HG02571 (cell line): ENCODE results near the gene SNX33.
"Not testable (repeated sequence)": the region's sequence is repeated elsewhere in the genome, so short reads cannot be mapped to it uniquely, and the experiment has no call there.

Experiments
- ATAC-seq: cut with Tn5 transposase; IDR thresholded peaks from one replicate; pipeline ENCODE4 v1.9.1; 2021; ENCODE audit warnings: mild to moderate bottlenecking, moderate library complexity; ENCODE audit not compliant: unreplicated experiment

The SNX33 gene

GRCh38 chr15:75647370-75648155, at the start of gene SNX33:
SNX33 (plus strand) TSS chr15:75647912; CDS start chr15:75649103, 1,191 bp downstream.
- ATAC-seq: no peak

DNA sequence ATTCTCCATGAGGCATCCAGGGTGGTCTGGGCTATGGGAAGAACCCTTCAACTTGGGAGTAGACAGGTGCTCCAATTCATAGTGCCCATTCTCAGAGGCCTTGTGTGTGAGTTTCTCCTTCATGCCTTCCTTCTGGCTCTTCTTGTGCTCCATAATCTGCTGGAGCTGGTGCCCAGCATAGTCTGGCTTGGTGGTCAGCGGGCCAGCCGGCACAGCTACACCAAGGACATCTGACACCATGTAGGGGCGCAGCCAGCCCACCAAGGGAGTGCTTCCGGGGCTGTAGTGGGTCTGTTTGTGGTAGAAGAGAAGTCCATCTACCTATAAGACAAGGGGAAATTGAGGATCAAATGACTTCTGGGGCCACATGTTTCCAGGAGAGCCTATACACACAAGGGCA, 49.4 kb upstream of the SNX33 start:
- ATAC-seq: no peak

DNA sequence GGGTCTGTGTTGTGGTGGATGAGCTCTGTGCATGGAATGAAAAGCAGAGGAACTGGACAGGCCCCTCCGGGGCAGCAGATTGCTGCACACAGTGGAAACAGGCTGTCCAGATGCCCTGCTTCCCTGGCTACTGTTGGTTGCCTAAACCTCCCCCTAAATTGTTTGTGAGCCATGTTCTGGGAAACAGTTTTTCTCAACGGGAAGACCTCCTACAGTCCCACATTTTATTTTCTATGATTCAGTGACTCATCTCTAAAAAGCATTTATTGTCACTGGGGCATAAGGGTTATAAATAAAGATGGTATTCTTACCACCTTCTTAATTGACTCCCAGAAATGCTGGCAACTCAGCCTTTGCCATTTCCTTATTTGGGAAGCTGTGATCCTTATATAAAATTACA, 48.3 kb upstream of the SNX33 start:
- ATAC-seq: no peak

DNA sequence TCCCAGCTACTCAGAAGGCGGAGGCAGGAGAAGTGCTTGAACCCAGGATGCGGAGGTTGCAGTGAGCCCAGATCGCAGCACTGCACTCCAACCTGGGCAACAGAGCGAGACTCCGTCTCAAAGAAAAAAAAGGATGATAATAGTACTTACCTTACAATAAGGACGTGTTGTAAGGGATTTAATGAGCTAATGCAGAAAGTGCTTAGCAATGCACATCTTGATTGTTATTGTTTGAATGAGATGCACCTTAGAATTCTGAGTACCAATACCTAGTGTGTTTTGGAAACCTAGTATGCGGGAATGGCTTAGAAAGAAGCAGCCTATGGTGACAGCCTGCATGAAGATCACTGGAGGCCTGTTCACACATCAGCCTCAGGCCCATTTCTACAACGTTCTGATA, 41.7 kb upstream of the SNX33 start:
- ATAC-seq: no peak

DNA sequence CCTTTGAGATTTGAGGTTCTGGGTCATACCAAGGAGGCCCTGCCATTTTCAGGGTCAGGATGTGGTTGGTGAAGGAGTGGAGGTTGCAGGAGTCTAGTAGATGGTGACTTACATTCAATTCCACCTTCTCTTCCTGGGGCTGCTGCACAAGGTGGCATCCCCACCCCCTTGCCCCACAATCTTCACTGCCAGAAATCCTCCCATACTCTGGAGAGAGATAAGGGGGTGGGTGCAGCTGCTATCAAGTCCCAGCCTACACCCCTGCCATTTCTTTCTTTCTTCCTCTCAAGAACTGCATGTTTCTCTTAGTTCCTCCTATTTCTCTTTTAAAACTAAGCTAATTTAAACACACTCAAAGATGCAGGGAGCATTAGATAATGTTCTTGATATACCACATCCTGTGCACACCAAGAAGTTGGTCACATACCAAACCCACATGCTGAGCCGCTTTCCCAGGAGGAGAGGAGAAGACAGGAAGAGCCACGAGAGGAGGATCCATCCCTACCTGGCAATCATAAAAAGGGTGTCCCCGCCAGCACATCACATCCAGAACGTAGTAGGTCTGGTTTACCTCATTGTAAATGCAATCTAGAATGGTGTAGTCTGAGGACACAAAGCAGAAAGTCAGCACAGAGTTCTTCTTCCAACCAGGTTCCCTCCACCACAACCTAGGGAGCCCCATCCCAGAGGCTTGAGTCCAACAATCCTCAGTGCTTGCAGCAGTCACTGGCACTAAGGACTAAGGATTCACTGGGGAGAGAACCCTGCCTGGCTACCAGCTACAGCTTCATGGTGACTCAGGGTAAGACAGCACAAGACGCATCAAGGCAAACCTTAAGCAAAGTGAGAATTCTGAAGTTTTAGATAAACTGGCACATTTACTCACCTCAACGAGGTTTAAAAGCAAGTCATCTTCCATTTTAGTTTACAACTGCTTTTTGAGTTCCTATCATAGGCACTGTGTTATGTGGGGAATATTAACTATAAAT, 40.7 kb upstream of the SNX33 start:
- no peak for ATAC-seq

DNA sequence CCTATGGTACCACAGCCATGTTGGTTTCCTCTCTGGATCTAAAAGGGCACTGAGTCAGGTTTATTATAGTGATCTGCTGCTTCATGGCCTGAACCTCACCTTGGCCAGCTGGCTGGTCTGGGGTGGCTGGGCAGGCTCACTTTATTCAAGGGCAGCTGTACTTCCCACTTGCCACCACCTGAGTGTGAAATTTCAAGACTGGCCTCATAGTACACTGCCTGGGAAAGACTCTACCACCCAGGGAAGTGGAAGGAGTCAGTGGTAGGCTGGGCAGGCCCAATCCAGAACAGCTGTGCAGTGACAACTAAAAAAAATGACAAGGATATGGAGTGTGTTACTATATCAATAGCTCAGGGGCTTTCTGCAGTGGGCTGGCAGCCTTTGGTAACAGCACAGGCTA, 30.9 kb upstream of the SNX33 start:
- ATAC-seq: no peak

DNA sequence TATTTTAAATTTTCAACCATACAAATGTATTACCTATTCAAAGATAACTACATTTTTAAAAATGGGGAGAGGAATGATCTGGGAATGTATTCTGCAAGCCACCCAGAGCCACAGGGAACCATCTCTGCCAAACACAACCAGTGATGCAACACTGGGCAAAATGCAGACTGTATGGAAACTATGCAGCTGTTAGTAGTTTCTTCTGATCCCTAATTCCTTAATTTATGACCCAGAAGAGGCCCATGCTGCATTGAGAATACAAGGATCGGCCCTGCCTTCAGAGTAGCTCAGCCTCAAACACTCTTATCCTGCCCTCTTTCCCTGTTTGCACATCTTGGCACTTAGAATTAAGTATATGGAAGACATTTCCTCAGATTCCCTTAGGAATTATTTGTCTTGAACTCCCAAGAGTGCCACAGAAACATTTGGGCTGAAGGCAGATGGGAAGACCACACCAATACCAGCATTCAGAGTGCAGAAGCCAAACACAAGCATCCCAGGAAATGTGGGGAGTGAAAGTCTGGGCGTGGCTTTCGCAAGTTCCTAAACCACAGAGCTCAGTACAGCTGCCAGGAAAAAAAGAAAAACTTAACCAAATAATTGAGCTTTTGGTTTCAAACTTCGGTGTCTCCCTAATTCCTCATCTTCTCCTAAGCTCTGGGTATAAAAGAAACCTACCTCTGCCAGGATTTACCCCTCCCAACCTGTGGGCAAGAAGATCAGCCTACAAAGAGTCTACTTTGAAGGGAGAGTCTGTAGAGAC, 27.5 kb upstream of the SNX33 start:
- ATAC-seq: no peak

GRCh38 chr15:75620841-75621391, 26.8 kb upstream of the SNX33 start:
- no peak for ATAC-seq

DNA sequence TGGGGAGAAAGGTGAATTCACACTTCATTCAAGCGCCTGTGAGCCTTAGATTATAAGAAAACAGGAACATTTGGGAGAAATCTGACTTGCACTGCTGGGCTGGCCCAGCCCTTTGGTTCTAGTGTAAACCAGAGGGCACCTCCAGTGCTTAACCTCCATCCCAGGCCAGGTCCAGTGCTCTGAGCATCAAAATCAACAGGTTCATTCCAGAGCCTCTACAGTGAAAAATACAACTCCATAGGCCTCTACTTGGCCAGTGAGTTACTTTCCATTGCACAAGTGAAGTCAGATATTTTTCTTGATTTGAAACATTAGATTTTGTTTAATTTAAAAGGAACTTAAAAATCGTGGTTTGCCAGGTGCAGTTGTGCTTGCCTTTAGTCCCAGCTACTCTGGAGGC, 25.2 kb upstream of the SNX33 start:
- no peak for ATAC-seq

DNA sequence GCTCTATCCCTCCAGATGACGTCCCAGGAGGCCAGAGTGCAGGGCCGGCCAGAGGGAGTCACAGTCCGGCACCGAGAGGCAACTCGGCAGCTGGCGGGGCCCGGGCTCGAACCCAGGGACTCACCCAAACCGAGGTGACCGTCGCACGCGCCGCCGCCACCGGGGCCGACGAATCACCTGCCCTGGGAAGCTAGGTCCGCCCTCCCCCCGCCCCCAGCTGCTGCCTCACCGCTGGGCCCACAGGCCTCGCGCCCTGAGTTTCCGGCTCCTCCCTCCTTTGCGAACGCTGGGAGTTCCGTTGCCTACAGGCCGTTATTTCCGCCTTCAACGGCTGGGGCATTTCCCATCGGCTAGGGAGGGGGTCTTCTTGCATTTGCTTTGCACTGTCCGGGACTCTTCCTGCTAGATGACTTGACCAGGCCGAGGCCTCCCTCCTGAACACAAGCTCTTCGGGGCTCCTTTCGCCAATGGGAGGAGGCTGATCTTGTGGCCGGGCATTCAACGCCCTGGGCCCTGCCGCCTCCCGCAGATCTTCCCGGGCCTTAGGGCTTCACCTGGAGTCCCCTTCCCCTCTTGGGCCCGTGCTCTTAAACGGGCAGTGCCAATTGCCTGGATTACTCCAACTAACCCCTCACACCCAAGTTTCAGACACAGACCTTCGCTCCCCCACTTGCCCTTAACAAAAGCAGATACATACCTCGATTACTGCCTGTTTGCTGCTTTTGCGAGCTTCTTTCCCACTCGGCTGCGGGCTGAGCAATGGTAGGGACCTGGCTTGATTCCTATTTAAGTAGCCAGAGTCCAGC, 22.0 kb upstream of the SNX33 start, which contains the start of gene SNUPN:
TSS of gene SNUPN (minus strand) at position 184 of the 806 bp plus-strand sequence. CDS start 4,674 bp downstream, outside the sequence.
- peak; percentile 73 for ATAC-seq

DNA sequence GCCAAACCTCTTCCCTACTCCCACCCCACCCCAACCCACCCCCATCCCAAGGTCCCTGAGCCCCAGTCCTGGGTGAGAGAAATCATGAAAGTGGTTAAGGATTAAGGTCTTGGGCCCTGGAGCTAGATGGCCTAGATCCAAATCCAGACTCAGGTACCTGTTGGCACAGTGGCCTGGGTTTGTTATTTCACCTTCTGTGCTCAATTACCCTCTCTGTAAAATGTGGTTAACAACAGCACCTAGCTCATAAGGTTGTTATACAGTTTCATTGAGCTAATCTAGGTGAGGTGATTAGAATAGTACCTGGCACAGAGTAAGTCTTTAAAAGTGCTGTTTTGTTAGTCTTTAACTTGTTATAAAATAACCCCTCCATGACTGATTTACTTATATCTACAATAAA, 15.8 kb upstream of the SNX33 start:
- no peak for ATAC-seq

- ATAC-seq: not testable (repeated sequence)
These were observed 13.8 kb upstream of the SNX33 start for GRCh38 chr15:75633922-75634321.

GRCh38 chr15:75636026-75636425, 11.7 kb upstream of the SNX33 start:
- ATAC-seq: no peak

DNA sequence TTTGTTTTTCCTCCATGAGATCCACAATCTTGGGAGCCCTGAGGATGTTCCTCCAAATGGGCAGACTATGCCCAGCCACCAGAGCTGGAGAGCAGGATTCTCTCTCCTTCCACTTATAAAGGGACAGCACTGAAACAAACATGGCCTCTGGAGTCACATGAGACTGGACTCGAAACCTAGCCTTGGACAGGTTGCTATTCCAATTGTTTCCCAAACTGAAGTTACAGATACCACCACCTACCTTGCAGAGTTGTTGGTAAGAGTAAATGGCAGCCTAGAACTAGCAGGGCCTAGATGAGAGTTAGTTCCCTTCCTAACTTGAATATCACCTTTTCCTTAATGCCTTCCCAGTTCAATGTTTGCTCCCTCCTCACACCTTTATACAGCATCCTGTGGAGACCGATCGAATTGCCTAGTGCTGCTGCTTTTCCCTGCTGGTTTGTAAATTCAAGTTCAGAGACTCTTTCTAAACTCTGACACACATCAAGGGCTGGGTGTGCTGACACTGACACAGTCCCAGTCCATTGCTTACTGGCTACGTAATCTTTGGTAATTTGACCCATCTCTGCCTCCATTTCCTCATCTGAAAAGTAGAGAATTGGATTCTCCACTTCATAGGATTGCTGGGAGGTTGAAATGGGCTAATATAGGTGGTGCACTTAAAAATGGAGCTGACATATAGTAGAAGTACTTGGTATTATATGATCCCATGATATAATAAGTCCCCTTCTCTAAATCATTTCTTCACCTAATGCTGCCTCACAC, 10.3 kb upstream of the SNX33 start:
- no peak for ATAC-seq

GRCh38 chr15:75639191-75639708, 8.5 kb upstream of the SNX33 start:
- no peak for ATAC-seq

GRCh38 chr15:75639709-75640482, 7.8 kb upstream of the SNX33 start, which contains the start of gene IMP3:
IMP3 (minus strand) TSS chr15:75640224; CDS start chr15:75640168, 56 bp downstream.
- peak; percentile 91 for ATAC-seq

- ATAC-seq: peak; percentile 31
These were observed 7.1 kb upstream of the SNX33 start for GRCh38 chr15:75640483-75641178.
